ENCODE data around the gene NTM. TPM values are rescaled to one million over a fixed set of nuclear protein-coding genes. Genes with fewer than 3 reads are reported as not detected.

The NTM gene
- total and polyA plus RNA-seq, 2 of the 8 experiments (the other 6 are each of a cell fraction or from before 2014, with no cell fraction given) = 13.4 to 20.0 TPM

DNA sequence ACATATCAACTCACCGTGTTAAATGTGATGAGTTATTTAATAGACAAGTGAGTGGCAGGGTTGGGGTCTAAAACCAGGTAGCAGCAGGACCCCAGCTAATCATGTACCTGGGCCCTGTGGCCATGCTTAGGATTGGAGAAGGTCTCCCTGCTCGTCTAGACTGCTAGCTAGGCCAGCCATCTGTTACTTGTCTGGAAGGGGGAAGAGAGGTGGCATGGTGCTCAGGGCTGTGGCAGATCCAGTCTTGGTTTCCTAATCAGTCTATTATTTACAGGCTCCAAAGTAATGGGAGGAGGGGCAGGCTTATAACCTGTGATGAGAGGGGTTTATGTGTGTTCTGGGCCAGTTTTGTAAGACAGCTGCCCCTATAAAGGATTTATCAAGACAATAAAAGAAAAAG lies 105.9 kb downstream of the NTM start:
- Histone ChIP-seq H3K18ac (ENCODE audit: extremely low read depth, low read length) (no peak overlapping the region), H3K9ac (replicated peaks in 1 of 4; ENCODE audit: extremely low read depth in 1 of 4, low read depth in 3 of 4, low read length in 3 of 4) (no peak overlapping the region), H3K4me3 (ENCODE audit: extremely low read depth in 1 of 4, insufficient read depth in 2 of 4, low read depth in 3 of 4, low read length in 4 of 4) (no peak overlapping the region), H2BK120ac (replicated peaks; ENCODE audit: low read depth, low read length) (no peak overlapping the region), H3K4ac (replicated peaks; ENCODE audit: insufficient read length, low read depth, low read length) (no peak overlapping the region), H3K4me1 (replicated peaks in 1 of 4; ENCODE audit: control insufficient read depth in 3 of 4, insufficient read depth in 4 of 4, low read length in 3 of 4) (peaks cover 3 to 9% (median 6%) of the 10 kb centered on the region in 4 experiments; a peak in 5 of 7 replicates), H2AK5ac (ENCODE audit: low read depth, low read length) (no peak overlapping the region), H3K27ac (ENCODE audit: low read depth, low read length) (no peak overlapping the region), H2AFZ (ENCODE audit: low read length) (no peak overlapping the region), H3K56ac (replicated peaks; ENCODE audit: insufficient read length, low read depth, low read length) (no peak overlapping the region), H4K5ac (ENCODE audit: insufficient read length, low read depth, low read length) (no peak overlapping the region), H3K23ac (ENCODE audit: insufficient read length) (no peak overlapping the region), H4K20me1 (replicated peaks in 1 of 2; ENCODE audit: control insufficient read depth in 1 of 2, insufficient read depth in 2 of 2, low read length in 2 of 2) (no peaks in the 10 kb centered on the region), H3K14ac (ENCODE audit: insufficient read length) (no peak overlapping the region), H3K79me2 (ENCODE audit: control insufficient read depth in 1 of 2, insufficient read depth in 2 of 2, low read length in 2 of 2) (no peaks in the 10 kb centered on the region), H4K8ac (ENCODE audit: extremely low read depth, insufficient read depth, low read length) (no peak overlapping the region), H2BK20ac (ENCODE audit: low read length) (no peak overlapping the region), H2BK5ac (ENCODE audit: low read depth, low read length) (no peak overlapping the region), H3K79me1 (ENCODE audit: low read depth, low read length) (no peaks in the 10 kb centered on the region), H3K4me2 (ENCODE audit: insufficient read depth in 1 of 2, low read depth in 2 of 2, low read length in 2 of 2) (no peak overlapping the region), H3K36me3 (ENCODE audit: control insufficient read depth in 2 of 4, insufficient read depth in 4 of 4, low read length in 3 of 4) (no peaks in the 10 kb centered on the region), H2BK12ac (ENCODE audit: low read depth, low read length) (no peak overlapping the region), H3K23me2 (ENCODE audit: low read depth, low read length) (no peaks in the 10 kb centered on the region; the same call in 1 of the 2 replicates), H2BK15ac (ENCODE audit: low read length) (no peak overlapping the region), H3K27me3 (replicated peaks in 1 of 4; ENCODE audit: control insufficient read depth in 3 of 4, extremely low read depth in 1 of 4, insufficient read depth in 3 of 4, low read length in 3 of 4) (no peaks in the 10 kb centered on the region; a peak in 1 of 7 replicates), H4K91ac (replicated peaks; ENCODE audit: insufficient read length, low read length) (no peak overlapping the region), H3K9me3 (ENCODE audit: insufficient read depth in 2 of 2, low read depth in 1 of 2, low read length in 1 of 2) (no peaks in the 10 kb centered on the region)
- ChIA-PET POLR2A (ENCODE audit: partially characterized antibody) (no interaction called here), CTCF (ENCODE audit: partially characterized antibody) (interaction anchor here (0.8 to 4.5 kb wide), 4 partner anchors 10 to 412 kb away, joined by 3 to 24 read pairs (median 3); no protein-coding TSS in a partner anchor)
- WGBS, 2 experiments (ENCODE audit: extremely low coverage in 1 of 2, insufficient coverage in 1 of 2, insufficient read length in 1 of 2, insufficient replicate concordance in 2 of 2, low coverage in 1 of 2, low lambda C conversion rate in 2 of 2, missing lambda C conversion rate in 1 of 2) = 72% methylated on average over 2 of the region's 2 CpGs; no CpG with 5 or more reads in 1 of the 2 experiments
- FAIRE-seq = no peak
- TF ChIP-seq, protein P1, sequence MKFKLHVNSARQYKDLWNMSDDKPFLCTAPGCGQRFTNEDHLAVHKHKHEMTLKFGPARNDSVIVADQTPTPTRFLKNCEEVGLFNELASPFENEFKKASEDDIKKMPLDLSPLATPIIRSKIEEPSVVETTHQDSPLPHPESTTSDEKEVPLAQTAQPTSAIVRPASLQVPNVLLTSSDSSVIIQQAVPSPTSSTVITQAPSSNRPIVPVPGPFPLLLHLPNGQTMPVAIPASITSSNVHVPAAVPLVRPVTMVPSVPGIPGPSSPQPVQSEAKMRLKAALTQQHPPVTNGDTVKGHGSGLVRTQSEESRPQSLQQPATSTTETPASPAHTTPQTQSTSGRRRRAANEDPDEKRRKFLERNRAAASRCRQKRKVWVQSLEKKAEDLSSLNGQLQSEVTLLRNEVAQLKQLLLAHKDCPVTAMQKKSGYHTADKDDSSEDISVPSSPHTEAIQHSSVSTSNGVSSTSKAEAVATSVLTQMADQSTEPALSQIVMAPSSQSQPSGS (IDR thresholded peaks at IDR 0.05; ENCODE audit: low read length) = no peak
- TF ChIP-seq KDM1A (IDR thresholded peaks at IDR 0.05; ENCODE audit: borderline replicate concordance, low read length) (no peak), RNF2 (IDR thresholded peaks at IDR 0.05; ENCODE audit: borderline replicate concordance, low read depth, low read length, missing control alignments, poor library complexity, severe bottlenecking) (no peak), SP2 (IDR thresholded peaks at IDR 0.05; ENCODE audit: low read length) (no peak), TCF12 (IDR thresholded peaks at IDR 0.05; ENCODE audit: low read depth, low read length) (no peak), KDM5A (IDR thresholded peaks at IDR 0.05; ENCODE audit: low read length) (no peak), JUN (IDR thresholded peaks at IDR 0.05; ENCODE audit: low read depth, low read length) (no peak), HDAC6 (IDR thresholded peaks at IDR 0.05; ENCODE audit: low read depth, low read length) (no peak), SAP30 (IDR thresholded peaks at IDR 0.05; ENCODE audit: insufficient read depth, insufficient replicate concordance, low read length) (no peak)
- no peak for DNase-seq (ENCODE audit: low read depth in 1 of 2, low spot score in 2 of 2)
